Fibroblast of mammary gland (primary cell): ENCODE measurements around the gene CHCHD3.

Experiments used
- DNase-seq: peaks from one replicate; pipeline ENCODE4 v3.0.0-alpha.2; 2010; ENCODE audit warnings: low read depth
- H3K4me3 ChIP-seq: 2 replicates; pipeline ENCODE4 v1.5.1; 2011; ENCODE audit warnings: low read depth, mild to moderate bottlenecking, low read length, moderate library complexity; ENCODE audit not compliant: control insufficient read depth
- TF ChIP-seq, protein P1 (sequence below): conservative IDR thresholded peaks from 2 replicates; pipeline ENCODE4 v1.5.1; 2011; ENCODE audit warnings: low read depth, low read length, inconsistent platforms; ENCODE audit not compliant: control insufficient read depth, insufficient read depth

The CHCHD3 gene

DNA sequence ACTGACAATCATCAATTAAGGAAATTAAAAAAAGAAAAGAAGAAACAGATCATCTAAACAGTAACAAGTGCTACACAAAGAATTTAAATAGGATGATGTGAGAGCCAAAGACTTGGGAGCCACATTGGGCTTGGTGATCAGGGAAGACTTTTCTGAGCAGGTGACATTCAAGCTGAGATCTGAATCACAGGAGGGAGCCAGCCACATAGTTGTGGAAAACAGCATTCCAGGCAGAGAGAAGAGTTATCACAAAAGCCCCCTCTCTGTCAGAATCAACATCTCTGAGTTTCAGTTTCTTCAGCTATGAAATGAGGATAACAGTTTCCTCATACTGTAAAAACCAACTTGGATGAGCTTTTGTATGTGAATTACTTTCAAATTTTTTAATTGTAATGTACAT, 336.4 kb downstream of the CHCHD3 start:
- TF ChIP-seq, protein P1, sequence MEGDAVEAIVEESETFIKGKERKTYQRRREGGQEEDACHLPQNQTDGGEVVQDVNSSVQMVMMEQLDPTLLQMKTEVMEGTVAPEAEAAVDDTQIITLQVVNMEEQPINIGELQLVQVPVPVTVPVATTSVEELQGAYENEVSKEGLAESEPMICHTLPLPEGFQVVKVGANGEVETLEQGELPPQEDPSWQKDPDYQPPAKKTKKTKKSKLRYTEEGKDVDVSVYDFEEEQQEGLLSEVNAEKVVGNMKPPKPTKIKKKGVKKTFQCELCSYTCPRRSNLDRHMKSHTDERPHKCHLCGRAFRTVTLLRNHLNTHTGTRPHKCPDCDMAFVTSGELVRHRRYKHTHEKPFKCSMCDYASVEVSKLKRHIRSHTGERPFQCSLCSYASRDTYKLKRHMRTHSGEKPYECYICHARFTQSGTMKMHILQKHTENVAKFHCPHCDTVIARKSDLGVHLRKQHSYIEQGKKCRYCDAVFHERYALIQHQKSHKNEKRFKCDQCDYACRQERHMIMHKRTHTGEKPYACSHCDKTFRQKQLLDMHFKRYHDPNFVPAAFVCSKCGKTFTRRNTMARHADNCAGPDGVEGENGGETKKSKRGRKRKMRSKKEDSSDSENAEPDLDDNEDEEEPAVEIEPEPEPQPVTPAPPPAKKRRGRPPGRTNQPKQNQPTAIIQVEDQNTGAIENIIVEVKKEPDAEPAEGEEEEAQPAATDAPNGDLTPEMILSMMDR = no peak
- DNase-seq = no peak
- no peak overlapping the region for H3K4me3 ChIP-seq

DNA sequence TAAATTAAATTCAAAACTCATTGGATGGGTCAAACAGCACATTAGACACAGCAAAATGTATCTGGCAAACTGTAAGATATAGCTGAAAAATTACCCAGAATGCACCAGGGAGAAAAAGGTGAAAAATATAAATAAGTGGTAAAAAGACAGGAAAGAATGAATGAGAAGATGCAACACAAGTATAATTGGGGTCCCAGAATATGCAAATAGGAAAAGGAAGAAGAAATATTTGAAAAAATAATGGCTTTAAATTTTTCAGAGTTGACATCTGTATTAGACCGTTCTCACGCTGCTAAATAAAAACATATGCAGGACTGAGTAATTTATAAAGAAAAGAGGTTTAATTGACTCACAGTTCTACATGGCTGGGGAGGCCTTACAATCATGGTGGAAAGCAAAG, 337.9 kb downstream of the CHCHD3 start:
- DNase-seq = peak; percentile 29
- no peak overlapping the region for H3K4me3 ChIP-seq
- TF ChIP-seq, protein P1 = no peak

DNA sequence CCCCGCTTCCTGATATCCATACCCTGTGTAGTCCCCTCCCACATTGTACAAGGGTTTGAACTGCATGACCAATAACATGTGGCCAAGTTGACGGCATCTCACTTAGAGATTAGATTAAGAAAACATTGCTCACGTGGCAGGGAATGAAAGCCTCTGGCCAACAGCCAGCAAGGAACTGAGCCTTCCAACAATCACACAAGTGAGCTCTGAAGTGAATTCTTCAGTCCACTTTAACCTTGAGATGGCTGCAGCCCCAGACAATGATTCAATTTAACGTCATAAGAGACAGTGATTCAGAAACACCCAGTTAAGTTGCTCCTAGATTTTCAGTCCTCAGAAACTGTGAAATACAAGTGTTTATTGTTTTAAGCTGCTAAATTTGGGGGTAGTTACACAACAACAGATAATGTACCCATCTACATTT, 339.7 kb downstream of the CHCHD3 start:
- H3K4me3 ChIP-seq = no peak overlapping the region
- DNase-seq = peak; percentile 98
- TF ChIP-seq, protein P1 = no peak

GRCh38 chr7:132740176-132740575, 341.7 kb downstream of the CHCHD3 start:
- no peak overlapping the region for H3K4me3 ChIP-seq
- DNase-seq = no peak
- TF ChIP-seq, protein P1 = no peak

- no peak overlapping the region for H3K4me3 ChIP-seq
- peak; percentile 99 for DNase-seq
- TF ChIP-seq, protein P1 = no peak
These were observed 342.5 kb downstream of the CHCHD3 start for GRCh38 chr7:132739271-132739955.

DNA sequence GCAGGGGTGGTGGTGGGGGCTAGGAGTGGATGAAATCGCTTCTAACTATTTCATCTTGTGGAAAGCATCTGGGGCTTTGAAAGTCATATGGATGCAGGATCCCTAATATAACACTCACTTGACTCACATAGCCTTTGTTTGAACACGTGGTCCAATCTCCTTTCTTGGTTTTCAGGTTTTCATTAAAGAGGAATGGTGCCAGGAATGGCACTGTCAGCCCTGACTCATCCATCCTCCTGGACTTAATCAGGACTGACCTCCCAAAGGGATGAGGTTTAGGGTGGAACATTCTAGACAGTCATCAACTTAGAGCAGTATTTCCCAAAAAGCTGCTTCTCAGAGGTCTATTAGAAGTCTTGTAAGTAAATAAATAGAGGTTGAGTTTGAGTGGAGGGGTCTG, 343.6 kb downstream of the CHCHD3 start:
- H3K4me3 ChIP-seq = no peak overlapping the region
- TF ChIP-seq, protein P1 = no peak
- DNase-seq = peak; percentile 99

GRCh38 chr7:132735476-132735875, 346.4 kb downstream of the CHCHD3 start:
- DNase-seq = no peak
- no peak overlapping the region for H3K4me3 ChIP-seq
- TF ChIP-seq, protein P1 = no peak
